ENCODE results near the gene OR1F1.
"Not testable (repeated sequence)": the region's sequence is repeated elsewhere in the genome, so short reads cannot be mapped to it uniquely, and the experiment has no call there.

DNA sequence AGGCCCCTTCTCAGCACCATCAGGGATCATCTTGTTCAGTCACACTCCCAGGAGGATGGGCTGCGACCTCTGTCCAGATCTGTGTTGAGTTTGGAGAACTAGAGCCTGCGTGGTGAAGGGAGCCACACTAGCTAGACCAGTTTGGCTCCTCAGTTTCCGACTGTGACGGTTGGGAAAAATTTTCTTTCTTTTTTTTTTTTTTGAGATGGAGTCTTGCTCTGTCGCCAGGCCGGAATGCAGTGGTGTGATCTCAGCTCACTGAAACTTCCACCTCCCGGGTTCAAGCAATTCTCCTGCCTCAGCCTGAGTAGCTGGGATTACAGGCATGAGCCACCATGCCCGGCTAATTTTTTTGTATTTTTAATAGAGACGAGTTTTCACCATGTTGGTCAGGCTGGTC, 48.4 kb upstream of the OR1F1 start:
- TF ChIP-seq, protein P1, sequence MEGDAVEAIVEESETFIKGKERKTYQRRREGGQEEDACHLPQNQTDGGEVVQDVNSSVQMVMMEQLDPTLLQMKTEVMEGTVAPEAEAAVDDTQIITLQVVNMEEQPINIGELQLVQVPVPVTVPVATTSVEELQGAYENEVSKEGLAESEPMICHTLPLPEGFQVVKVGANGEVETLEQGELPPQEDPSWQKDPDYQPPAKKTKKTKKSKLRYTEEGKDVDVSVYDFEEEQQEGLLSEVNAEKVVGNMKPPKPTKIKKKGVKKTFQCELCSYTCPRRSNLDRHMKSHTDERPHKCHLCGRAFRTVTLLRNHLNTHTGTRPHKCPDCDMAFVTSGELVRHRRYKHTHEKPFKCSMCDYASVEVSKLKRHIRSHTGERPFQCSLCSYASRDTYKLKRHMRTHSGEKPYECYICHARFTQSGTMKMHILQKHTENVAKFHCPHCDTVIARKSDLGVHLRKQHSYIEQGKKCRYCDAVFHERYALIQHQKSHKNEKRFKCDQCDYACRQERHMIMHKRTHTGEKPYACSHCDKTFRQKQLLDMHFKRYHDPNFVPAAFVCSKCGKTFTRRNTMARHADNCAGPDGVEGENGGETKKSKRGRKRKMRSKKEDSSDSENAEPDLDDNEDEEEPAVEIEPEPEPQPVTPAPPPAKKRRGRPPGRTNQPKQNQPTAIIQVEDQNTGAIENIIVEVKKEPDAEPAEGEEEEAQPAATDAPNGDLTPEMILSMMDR (conservative IDR thresholded peaks at IDR 0.05; ENCODE audit: low read depth in 2 of 2), result not testable (repeated sequence)
- TF ChIP-seq EZH2 (IDR thresholded peaks at IDR 0.05; ENCODE audit: low read depth, unreplicated experiment); EZH2phosphoT487 (IDR thresholded peaks at IDR 0.05; ENCODE audit: unreplicated experiment): not testable (repeated sequence)
